Natural killer cell treated with Interleukin-12 subunit alpha and Interleukin-12 subunit beta and Interleukin-15 and Interleukin-18, amount 100 ng/mL, for 72 hours (primary cell): ENCODE results near the gene SIN3B. TPM values are rescaled to one million over a fixed set of nuclear protein-coding genes. Genes with fewer than 3 reads are reported as not detected.

Experiments
- ATAC-seq, 2 donors: fragments of 150-1000 bp; cut with Tn5 transposase in 1 of 2; sonication (Bioruptor Pico), chemical (Tn5 transposase) in 1 of 2; 2 replicates each; pipeline ENCODE4 v1.10.0; 2021
- DNase-seq: peaks from one replicate; pipeline ENCODE4 v3.0.0; 2022; ENCODE audit warnings: low spot score
- H3K27ac Mint-ChIP-seq, 2 donors: 1 replicate in 1 of 2; 2 replicates in 1 of 2; pipeline ENCODE4 v1.8.0; 2022; ENCODE audit warnings: mixed read lengths in 2 of 2, mild to moderate bottlenecking in 1 of 2, moderate library complexity in 1 of 2
- H3K27me3 Mint-ChIP-seq, 2 donors: 1 replicate in 1 of 2; 2 replicates in 1 of 2; pipeline ENCODE4 v1.8.0; 2022; ENCODE audit warnings: mixed read lengths in 2 of 2
- H3K36me3 Mint-ChIP-seq: one replicate; pipeline ENCODE4 v1.8.0; 2022; ENCODE audit warnings: mixed read lengths
- H3K4me1 Mint-ChIP-seq, 2 donors: 1 replicate in 1 of 2; 2 replicates in 1 of 2; pipeline ENCODE4 v1.8.0; 2022; ENCODE audit warnings: low read depth in 2 of 2, mixed read lengths in 2 of 2, mild to moderate bottlenecking in 1 of 2
- H3K4me3 Mint-ChIP-seq: one replicate; pipeline ENCODE4 v1.8.0; 2022; ENCODE audit warnings: mixed read lengths
- H3K9me3 Mint-ChIP-seq: 2 replicates; pipeline ENCODE4 v1.8.0; 2022; ENCODE audit warnings: mixed read lengths
- total RNA-seq, 2 donors: library from RNA; stranded (reverse); gene quantifications; one replicate each; pipeline ENCODE4 v1.2.3, GENCODE V29; 2022

SIN3B gene
- total RNA-seq, 2 donors from 2014 or later: 33.0 to 53.2 TPM

DNA sequence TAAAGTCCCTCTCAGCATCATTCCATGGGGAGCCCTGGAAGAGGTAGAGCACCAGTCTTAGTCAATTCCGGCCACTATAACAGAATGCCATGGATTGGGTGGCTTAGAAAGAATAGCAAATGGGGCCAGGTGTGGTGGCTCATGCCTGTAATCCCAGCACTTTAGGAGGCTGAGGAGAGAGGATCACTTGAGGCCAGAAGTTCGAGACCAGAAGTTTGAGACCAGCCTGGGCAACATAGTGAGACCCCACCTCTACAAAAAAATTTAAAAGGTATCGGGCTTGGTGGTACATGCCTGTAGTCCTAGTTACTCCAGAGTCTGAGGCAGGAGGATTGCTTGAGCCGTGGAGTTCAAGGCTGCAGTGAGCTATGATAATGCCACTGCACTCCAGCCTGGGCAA lies 25.0 kb upstream of the SIN3B start:
- no peaks in the 10 kb centered on the region for H3K36me3 Mint-ChIP-seq
- no peak for DNase-seq
- no peaks in the 10 kb centered on the region for H3K9me3 Mint-ChIP-seq
- H3K4me1 Mint-ChIP-seq: no peaks in the 10 kb centered on the region
- H3K4me3 Mint-ChIP-seq: no peak overlapping the region
- no peak overlapping the region for H3K27ac Mint-ChIP-seq
- no peak for ATAC-seq
- H3K27me3 Mint-ChIP-seq: no peaks in the 10 kb centered on the region

- Mint-ChIP-seq H3K4me1 (no peaks in the 10 kb centered on the region), H3K27me3 (no peaks in the 10 kb centered on the region), H3K4me3 (no peak overlapping the region), H3K27ac (no peak overlapping the region), H3K36me3 (no peaks in the 10 kb centered on the region), H3K9me3 (no peaks in the 10 kb centered on the region)
- DNase-seq (no peak), ATAC-seq (no peak)
These were observed 21.5 kb upstream of the SIN3B start for GRCh38 chr19:16807549-16808284.

- Mint-ChIP-seq H3K27me3 (peaks cover 6 to 8% of the 10 kb centered on the region in 2 donors), H3K4me1 (no peaks in the 10 kb centered on the region), H3K4me3 (no peak overlapping the region), H3K36me3 (no peaks in the 10 kb centered on the region), H3K9me3 (no peaks in the 10 kb centered on the region), H3K27ac (no peak overlapping the region)
- DNase-seq (no peak), ATAC-seq (no peak)
These were observed 14.6 kb upstream of the SIN3B start for GRCh38 chr19:16814526-16815100.

- Mint-ChIP-seq H3K27ac (no peak overlapping the region), H3K9me3 (no peaks in the 10 kb centered on the region), H3K36me3 (no peaks in the 10 kb centered on the region), H3K27me3 (peaks cover 7 to 14% of the 10 kb centered on the region in 2 donors), H3K4me3 (no peak overlapping the region), H3K4me1 (peaks cover 0 to 1% of the 10 kb centered on the region in 2 donors)
- DNase-seq: no peak
- ATAC-seq: no peak
These were observed 9.1 kb upstream of the SIN3B start for GRCh38 chr19:16820056-16820455.

- DNase-seq (no peak), ATAC-seq (no peak)
- Mint-ChIP-seq H3K27me3 (peaks cover 12 to 17% of the 10 kb centered on the region in 2 donors), H3K36me3 (no peaks in the 10 kb centered on the region), H3K4me1 (peaks cover 9% of the 10 kb centered on the region in 2 donors), H3K4me3 (no peak overlapping the region), H3K27ac (no peak overlapping the region), H3K9me3 (no peaks in the 10 kb centered on the region)
These were observed 8.1 kb upstream of the SIN3B start for GRCh38 chr19:16821081-16821480.

DNA sequence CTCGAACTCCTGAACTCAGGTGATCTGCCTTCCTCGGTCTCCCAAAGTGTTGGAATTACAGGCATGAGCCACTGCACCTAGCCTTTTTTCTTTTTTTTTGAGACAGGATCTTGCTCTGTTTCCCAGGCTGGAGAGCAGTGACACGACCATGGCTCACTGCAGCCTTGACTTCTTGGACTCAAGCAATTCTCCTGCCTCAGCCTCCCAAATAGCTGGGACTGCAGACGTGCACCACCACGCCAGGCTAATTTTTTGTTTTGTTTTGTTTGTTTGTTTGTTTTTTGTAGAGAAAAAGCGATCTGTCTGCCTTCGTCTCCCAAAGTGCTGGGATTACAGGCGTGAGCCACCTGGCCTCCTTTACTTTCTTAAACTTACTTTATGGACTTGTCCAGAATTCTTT lies 6.5 kb upstream of the SIN3B start:
- no peak overlapping the region for H3K27ac Mint-ChIP-seq
- peaks cover 9 to 15% of the 10 kb centered on the region in 2 donors for H3K4me1 Mint-ChIP-seq

DNA sequence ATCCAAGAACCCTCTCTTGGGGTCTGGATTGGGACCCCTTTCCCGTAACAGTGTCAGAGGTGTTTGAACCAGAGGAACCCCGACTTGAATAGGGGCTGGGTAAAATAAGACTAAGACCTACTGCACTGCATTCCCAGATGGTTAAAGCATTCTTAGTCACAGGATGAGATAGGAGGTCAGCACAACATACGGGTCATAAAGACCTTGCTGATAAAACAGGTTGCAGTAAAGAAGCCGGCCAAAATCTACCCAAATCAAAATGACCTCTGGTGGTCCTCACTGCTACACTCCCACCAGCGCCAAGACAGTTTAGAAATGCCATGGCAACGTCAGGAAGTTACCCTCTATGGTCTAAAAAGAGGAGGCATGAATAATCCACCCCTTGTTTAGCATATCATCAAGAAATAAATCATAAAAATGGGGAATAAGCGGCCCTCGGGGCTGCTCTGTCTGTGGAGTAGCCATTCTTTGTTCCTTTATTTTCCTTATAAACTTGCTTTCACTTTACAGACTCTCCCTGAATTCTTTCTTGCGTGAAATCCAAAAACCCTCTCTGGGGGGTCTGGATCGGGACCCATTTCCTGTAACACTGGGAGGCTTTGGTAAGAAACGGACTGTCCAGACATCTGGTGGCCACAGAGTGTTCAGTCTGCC lies 4.4 kb upstream of the SIN3B start:
- DNase-seq: no peak
- Mint-ChIP-seq H3K9me3 (no peaks in the 10 kb centered on the region), H3K4me1 (peaks cover 14 to 15% of the 10 kb centered on the region in 2 donors), H3K27me3 (peaks cover 19 to 29% of the 10 kb centered on the region in 2 donors), H3K36me3 (no peaks in the 10 kb centered on the region), H3K27ac (no peak overlapping the region), H3K4me3 (peak overlapping the region; percentile 47)
- ATAC-seq: no peak

More for the DNA sequence above, 6.5 kb upstream of the SIN3B start:
- Mint-ChIP-seq H3K36me3 (no peaks in the 10 kb centered on the region), H3K27me3 (peaks cover 19 to 29% of the 10 kb centered on the region in 2 donors), H3K4me3 (no peak overlapping the region), H3K9me3 (no peaks in the 10 kb centered on the region)
- no peak for ATAC-seq
- DNase-seq: no peak

GRCh38 chr19:16825312-16826052 lies 3.7 kb upstream of the SIN3B start:
- no peak for ATAC-seq
- no peaks in the 10 kb centered on the region for H3K36me3 Mint-ChIP-seq
- no peak for DNase-seq
- H3K27me3 Mint-ChIP-seq: peaks cover 19 to 29% of the 10 kb centered on the region in 2 donors
- peak overlapping the region; percentile 47 for H3K4me3 Mint-ChIP-seq
- peaks cover 18 to 21% of the 10 kb centered on the region in 2 donors for H3K4me1 Mint-ChIP-seq
- no peak overlapping the region for H3K27ac Mint-ChIP-seq
- H3K9me3 Mint-ChIP-seq: no peaks in the 10 kb centered on the region

DNA sequence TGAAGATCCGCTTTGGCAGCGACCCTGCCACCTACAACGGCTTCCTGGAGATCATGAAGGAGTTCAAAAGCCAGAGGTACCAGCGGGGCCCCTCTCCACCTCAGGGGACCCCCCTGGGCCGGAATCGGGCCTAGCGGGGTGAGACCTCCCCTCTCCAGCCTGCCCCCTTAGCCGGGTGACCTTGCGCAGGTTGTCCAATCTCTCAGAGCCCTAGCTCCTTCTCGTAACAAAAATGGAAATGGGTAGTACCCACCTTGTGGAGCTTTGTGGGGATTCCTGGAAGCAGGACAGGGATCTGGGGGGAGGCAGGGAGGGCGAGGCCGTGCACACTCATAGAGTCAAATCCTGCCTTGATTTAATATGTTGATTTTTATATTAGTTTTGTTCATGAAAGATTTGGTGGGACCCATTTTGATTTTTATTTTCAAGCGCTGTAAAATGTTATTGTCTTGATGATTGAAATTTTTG lies 658 bp downstream of the SIN3B start:
- H3K9me3 Mint-ChIP-seq: no peaks in the 10 kb centered on the region
- peak overlapping the region; percentile 74 for H3K4me3 Mint-ChIP-seq
- H3K27ac Mint-ChIP-seq: peak overlapping the region; percentile 35 to 56
- H3K4me1 Mint-ChIP-seq: peaks cover 24 to 26% of the 10 kb centered on the region in 2 donors
- H3K36me3 Mint-ChIP-seq: peaks cover 9% of the 10 kb centered on the region
- peak in 1 of 2 donors; percentile 32 for ATAC-seq
- DNase-seq: no peak
- peaks cover 19 to 24% of the 10 kb centered on the region in 2 donors for H3K27me3 Mint-ChIP-seq

GRCh38 chr19:16830679-16831078 lies 1.5 kb downstream of the SIN3B start:
- ATAC-seq (no peak), DNase-seq (no peak)
- no peaks in the 10 kb centered on the region for H3K9me3 Mint-ChIP-seq
- H3K27me3 Mint-ChIP-seq: peaks cover 12 to 16% of the 10 kb centered on the region in 2 donors
- peak overlapping the region; percentile 74 for H3K4me3 Mint-ChIP-seq
- H3K36me3 Mint-ChIP-seq: peaks cover 9% of the 10 kb centered on the region
- peaks cover 17 to 19% of the 10 kb centered on the region in 2 donors for H3K4me1 Mint-ChIP-seq
- peak overlapping the region; percentile 35 to 56 for H3K27ac Mint-ChIP-seq

- DNase-seq (no peak), ATAC-seq (no peak)
- H3K36me3 Mint-ChIP-seq: peaks cover 9% of the 10 kb centered on the region
- H3K9me3 Mint-ChIP-seq: no peaks in the 10 kb centered on the region
- H3K4me3 Mint-ChIP-seq: peak overlapping the region; percentile 42
- no peak overlapping the region for H3K27ac Mint-ChIP-seq
- peaks cover 8 to 10% of the 10 kb centered on the region in 2 donors for H3K27me3 Mint-ChIP-seq
- peaks cover 14 to 17% of the 10 kb centered on the region in 2 donors for H3K4me1 Mint-ChIP-seq
These were observed 2.3 kb downstream of the SIN3B start for GRCh38 chr19:16831531-16831930.

GRCh38 chr19:16834747-16835146 lies 5.5 kb downstream of the SIN3B start:
- Mint-ChIP-seq H3K36me3 (peaks cover 14% of the 10 kb centered on the region), H3K9me3 (no peaks in the 10 kb centered on the region)

More at GRCh38 chr19:16834747-16835146, 5.5 kb downstream of the SIN3B start:
- Mint-ChIP-seq H3K4me1 (peaks cover 17 to 19% of the 10 kb centered on the region in 2 donors), H3K4me3 (no peak overlapping the region), H3K27me3 (no peaks in the 10 kb centered on the region), H3K27ac (no peak overlapping the region)
- DNase-seq (no peak), ATAC-seq (no peak)
